H1 (cell line): Measurements from ENCODE around the gene ELMOD1. TPM values are rescaled to one million over a fixed set of nuclear protein-coding genes. Genes with fewer than 3 reads are reported as not detected.

ENCODE experiments used
- BRCA1 ChIP-seq: IDR thresholded peaks from 2 replicates; pipeline ENCODE4 v1.6.1; 2012; ENCODE audit warnings: low read depth, low read length, improper control_type of control experiment
- CHD7 ChIP-seq: fragments of 300-600 bp; sonication (generic); IDR thresholded peaks from 2 replicates; pipeline ENCODE4 v1.7.1; 2012; ENCODE audit warnings: low read length, moderate library complexity, mild to moderate bottlenecking, inconsistent platforms; ENCODE audit not compliant: insufficient replicate concordance
- CTCF ChIP-seq, 3 experiments: IDR thresholded peaks; 1 replicate in 2 of 3; 2 replicates in 1 of 3; pipeline versions ENCODE4 v1.5.1 to v1.6.1; 2011; ENCODE audit warnings: low read length in 3 of 3, mild to moderate bottlenecking in 3 of 3, inconsistent platforms in 2 of 3, low read depth in 1 of 3, moderate library complexity in 1 of 3; ENCODE audit not compliant: insufficient read depth in 1 of 3; ENCODE audit errors: control extremely low read depth in 1 of 3
- EP300 ChIP-seq, 2 experiments: IDR thresholded peaks; 1 replicate in 1 of 2; 2 replicates in 1 of 2; pipeline ENCODE4 v1.6.1; 2011 to 2012; ENCODE audit warnings: low read depth in 2 of 2, low read length in 2 of 2, mild to moderate bottlenecking in 2 of 2, borderline replicate concordance in 1 of 2, inconsistent platforms in 1 of 2, moderate library complexity in 1 of 2
- KDM1A ChIP-seq: fragments of 200-600, 300-600 bp; sonication (generic); IDR thresholded peaks from 2 replicates; pipeline ENCODE4 v1.7.1; 2016; ENCODE audit warnings: mild to moderate bottlenecking, low read length, borderline replicate concordance
- NANOG ChIP-seq: IDR thresholded peaks from 2 replicates; pipeline ENCODE4 v1.6.1; 2011; ENCODE audit warnings: low read length, low read depth, mild to moderate bottlenecking, inconsistent platforms; ENCODE audit not compliant: insufficient read depth, poor library complexity, severe bottlenecking
- polyA plus RNA-seq, 7 experiments: library from polyadenylated mRNA; depleted of rRNA in 3 of 7; stranded (reverse) in 5 of 7; unstranded in 2 of 7; fragments of >200 nt in 5 of 7; fragments of 200-250 nt in 2 of 7; gene quantifications; 1 replicate in 5 of 7; 2 replicates in 1 of 7; 4 replicates in 1 of 7; pipeline versions ENCODE4 v1.2.1 to v1.2.3, GENCODE V29; 2011 to 2013; ENCODE audit warnings: missing spikeins in 2 of 7, mixed read lengths in 2 of 7
- total RNA-seq: library from RNA; stranded (reverse); fragmentation: NEBNext Ultra II Directional; extraction: Animal tissue kit (Norgen Biotek cat#: 25700); gene quantifications from 2 replicates; pipeline ENCODE4 v1.2.1, GENCODE V29; 2021

ELMOD1 gene
- total and polyA plus RNA-seq, 2 of the 8 experiments (the other 6 are each of a cell fraction or from before 2014, with no cell fraction given): 0.47 to 1.6 TPM

- TF ChIP-seq CHD7 (no peak), CTCF (IDR thresholded peaks at IDR 0.05; ENCODE audit: control extremely low read depth in 1 of 3, insufficient read depth in 1 of 3, low read depth in 1 of 3, low read length in 3 of 3) (no peak), BRCA1 (no peak), KDM1A (no peak), NANOG (no peak), EP300 (IDR thresholded peaks at IDR 0.05; ENCODE audit: borderline replicate concordance in 1 of 2, low read depth in 2 of 2, low read length in 2 of 2) (no peak)
- TF ChIP-seq, all 59 proteins: peak for 0
Measured at GRCh38 chr11:107549954-107550285, 41.0 kb upstream of the ELMOD1 start (continued).
